Measurements from ENCODE around the gene TMEFF2.
"Not testable (repeated sequence)": the region's sequence is repeated elsewhere in the genome, so short reads cannot be mapped to it uniquely, and the experiment has no call there.

Gene TMEFF2

DNA sequence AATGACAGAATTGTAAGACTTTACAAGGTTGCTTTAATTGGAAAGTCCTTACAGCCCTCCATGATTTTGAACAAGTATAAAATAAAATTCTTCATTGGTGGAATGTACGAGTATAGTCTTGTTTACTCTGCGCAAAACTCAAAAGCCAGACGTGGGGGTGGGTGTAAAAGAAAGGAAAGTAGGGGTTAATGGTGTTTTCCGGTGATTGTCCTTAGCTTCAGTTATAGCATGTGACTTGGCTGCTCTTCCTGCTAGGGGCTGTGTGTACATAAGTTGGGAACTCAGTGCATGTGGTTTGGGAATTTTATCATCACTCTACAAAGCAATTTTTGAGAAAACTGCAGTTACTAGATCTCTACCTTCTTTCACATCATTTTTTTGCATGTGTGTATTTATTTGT is 265.4 kb downstream of the TMEFF2 start:
- no peak for DNase-seq (ENCODE audit: low spot score)

GRCh38 chr2:191927991-191928390 is 266.7 kb downstream of the TMEFF2 start:
- DNase-seq (ENCODE audit: low spot score) = no peak

- no peak for DNase-seq (ENCODE audit: low spot score)
Measured at GRCh38 chr2:191927319-191927867, 267.3 kb downstream of the TMEFF2 start.

GRCh38 chr2:191926671-191927070 is 268.1 kb downstream of the TMEFF2 start:
- DNase-seq (ENCODE audit: low spot score) = no peak

DNA sequence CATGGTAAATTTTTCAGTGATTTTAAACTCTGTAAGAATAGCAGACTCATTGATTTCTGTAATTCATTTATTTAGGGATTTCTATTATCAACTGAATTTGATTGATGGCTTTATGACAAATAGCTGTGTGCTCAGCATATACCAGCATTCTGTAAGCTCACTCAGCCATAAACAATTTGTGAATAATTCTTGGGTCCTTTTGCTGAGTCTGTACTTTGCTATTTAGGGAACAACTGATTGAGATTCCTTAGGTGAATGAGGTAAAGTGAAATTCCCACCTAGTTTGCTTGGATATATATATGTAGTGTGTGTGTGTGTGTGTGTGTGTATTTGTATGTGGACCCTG is 271.1 kb downstream of the TMEFF2 start:
- DNase-seq (ENCODE audit: low spot score) = no peak

DNA sequence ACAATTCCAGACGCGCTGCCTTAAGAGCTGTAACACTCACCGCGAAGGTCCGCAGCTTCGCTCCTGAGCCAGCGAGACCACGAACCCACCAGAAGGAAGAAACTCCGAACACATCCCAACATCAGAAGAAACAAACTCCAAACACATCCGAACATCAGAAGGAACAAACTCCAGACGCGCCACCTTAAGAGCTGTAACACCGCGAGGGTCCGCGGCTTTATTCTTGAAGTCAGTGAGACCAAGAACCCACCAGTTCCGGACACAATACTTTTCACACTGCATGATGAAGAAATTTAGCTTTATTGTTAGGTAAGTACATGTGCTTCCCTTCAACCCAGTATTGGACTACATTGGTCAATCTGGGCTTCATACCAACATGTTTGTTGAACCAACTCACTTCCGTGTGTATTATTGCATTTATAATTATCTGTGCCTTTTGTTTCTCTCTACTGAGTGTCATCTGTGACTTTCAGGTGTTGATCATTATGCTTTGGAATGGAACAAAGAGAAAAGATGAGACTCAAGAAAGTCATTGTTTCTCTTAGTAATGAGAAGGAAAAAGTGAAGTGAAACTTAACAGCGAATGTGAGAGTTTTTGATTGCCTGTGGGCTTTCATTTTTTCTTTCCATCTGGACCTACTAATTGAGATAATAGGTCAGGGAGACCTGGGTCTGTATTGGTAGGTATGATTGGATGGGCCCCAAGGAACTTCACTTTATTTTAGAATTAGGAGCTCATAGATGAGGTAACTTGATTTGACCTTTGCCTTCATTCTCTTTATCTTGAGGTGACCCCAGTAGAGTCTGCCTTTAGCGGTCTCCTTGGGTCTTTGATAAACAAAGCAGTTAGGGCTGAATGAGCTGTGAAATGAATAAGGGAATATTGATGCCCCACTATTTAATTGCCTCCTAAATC is 271.7 kb downstream of the TMEFF2 start:
- DNase-seq (ENCODE audit: low spot score) = no peak

GRCh38 chr2:191921650-191922049 is 273.1 kb downstream of the TMEFF2 start:
- DNase-seq (ENCODE audit: low spot score) = not testable (repeated sequence)

DNA sequence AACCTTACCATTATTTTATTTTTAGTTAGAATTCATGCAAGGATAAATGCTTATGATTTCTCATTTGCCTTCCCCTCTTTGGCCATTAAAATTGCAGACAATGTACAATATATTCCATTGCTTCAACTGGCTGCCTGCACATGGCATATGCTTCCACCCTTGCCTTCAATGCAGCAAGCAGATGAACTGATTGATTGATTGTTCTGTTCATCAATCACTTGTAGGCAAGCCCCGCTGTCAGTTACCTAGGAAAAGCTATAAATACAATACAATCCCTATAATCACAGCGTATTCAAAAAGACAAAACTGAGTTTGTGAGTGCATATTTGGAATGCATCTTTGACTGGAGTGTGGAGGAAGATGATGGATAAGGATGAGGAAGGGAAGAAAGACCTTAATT is 274.2 kb downstream of the TMEFF2 start:
- no peak for DNase-seq (ENCODE audit: low spot score)

DNA sequence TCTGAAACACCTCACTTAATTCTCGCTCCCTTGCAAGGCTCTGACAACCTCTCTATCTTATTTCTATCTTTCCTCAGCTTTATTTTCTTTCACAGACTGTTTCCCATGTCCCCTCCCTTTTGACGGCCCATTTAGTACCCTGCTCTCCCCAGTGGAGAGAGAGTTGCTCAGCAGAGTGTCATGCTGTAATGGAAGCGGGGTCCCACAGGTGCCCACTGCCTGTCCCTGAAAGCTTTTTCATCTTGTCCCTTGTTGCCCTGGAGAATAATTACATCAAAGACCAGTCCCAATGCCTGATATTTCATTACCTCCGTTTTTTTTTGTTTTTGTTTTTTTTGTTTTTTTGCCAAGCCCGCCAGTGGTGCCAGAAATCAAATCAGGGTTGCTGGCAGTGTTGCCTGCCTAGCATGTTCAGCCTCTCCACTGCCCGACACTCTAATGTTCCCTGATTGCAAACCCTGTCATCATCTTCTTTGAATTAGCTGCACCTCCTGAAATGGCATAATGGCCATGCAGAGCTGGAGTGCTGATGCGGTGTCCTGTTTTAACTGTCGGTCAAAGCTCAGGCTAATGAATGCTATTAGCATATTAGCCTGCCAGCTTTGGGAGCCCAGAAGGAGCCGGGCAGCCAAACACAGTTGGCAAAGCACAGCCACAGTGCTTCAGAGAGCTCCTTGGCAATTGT is 276.6 kb downstream of the TMEFF2 start:
- no peak for DNase-seq (ENCODE audit: low spot score)

DNA sequence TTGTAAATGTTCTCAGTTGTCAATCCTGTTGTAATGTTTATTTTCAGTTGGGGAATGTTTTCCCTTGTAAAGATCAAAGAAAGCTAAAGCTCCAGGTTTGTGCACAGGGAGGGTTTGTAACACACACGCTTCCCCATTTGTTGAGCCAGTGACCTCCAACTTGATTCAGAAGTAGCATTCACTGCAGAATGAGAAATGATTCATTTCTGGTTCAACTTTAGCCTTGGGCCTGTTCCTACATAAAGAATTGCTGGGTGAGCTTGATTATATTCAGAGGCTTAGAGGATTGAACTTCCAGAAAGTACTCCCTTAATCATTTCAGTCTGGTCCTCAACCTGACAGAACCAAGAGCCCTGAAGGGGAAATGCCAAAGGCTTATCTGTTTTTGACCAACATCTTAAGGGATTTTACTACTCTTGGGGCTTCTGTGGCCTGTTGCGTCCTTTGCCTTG is 277.3 kb downstream of the TMEFF2 start:
- DNase-seq (ENCODE audit: low spot score) = no peak

GRCh38 chr2:191916826-191917225 is 277.9 kb downstream of the TMEFF2 start:
- DNase-seq (ENCODE audit: low spot score) = no peak

DNA sequence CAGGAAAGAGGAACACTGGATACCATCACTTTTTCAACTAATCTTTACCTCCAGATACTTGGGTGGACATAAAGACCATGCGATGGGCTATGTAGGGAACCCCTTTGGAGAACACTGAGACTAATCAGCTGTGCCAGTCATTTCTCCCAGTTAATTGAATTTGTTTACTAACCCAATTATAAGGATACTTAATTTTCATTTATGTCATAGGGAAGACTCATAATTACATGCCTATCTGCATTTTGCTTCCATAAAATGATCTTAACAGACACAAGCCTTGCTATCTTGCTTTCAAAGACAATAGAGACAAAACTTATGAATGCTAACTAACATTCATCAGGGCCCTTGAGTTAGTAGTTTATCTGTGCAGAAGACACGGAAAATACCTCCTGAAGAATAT is 279.0 kb downstream of the TMEFF2 start:
- no peak for DNase-seq (ENCODE audit: low spot score)

DNA sequence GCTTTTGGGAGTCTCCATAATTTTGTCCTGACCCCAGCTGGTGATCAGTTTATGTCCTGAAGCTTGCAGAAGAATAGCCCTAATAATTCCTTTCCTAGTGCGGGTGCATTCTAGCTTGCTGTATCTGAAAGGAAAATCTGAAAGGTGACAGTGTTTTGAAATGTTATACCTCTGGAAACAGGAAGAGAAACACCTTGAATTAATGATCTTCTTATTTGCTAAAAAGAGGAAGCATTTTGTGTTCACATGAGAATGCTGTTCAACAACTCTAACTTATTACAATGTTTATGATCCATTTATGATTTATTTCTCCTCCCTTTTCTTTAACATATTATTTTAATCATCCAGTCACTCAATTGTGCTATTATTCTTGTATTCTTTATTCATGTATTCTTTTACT is 280.9 kb downstream of the TMEFF2 start:
- no peak for DNase-seq (ENCODE audit: low spot score)

- no peak for DNase-seq (ENCODE audit: low spot score)
Measured at GRCh38 chr2:191912764-191913163, 282.0 kb downstream of the TMEFF2 start.

- no peak for DNase-seq (ENCODE audit: low spot score)
Measured at GRCh38 chr2:191910518-191910917, 284.2 kb downstream of the TMEFF2 start.

- no peak for DNase-seq (ENCODE audit: low spot score)
Measured at GRCh38 chr2:191908874-191909273, 285.9 kb downstream of the TMEFF2 start.

DNA sequence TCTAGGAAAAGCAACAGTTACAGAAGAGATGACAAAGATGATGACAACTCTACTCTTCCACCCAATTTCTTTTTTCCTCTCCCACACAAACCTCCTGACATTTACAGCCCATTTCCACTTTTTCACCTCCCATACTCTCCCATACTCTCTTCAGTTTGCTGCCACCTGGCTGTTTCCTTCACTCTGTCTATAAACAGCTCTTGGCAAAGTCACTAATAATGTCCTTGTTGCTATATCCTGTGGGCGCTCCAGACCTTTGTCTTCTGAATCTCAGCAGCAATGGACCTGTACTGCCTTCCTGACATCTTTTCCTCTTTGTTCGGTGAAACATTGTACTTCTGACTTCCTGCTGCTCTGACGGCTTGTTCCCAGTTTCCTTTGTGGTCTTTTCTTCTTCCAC is 287.2 kb downstream of the TMEFF2 start:
- DNase-seq (ENCODE audit: low spot score) = no peak

DNA sequence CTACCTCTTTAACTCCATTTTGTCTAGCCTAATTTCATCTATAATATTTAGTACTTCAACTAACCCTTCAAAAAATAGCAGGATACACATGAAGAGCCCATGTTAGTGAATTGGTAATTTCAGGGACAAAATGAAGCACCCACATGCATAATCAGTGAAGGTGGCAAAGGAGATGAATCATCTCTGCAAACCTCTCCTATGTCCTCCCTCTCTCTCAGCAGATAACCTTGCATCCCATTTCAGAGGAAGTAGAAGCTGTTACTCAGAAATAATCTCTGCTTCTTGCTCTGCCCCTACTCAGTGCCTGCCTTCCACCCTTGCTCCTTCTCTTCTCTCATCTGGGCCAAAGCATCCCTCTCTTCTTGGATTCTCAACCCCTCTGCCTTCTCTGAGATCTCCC is 287.6 kb downstream of the TMEFF2 start:
- DNase-seq (ENCODE audit: low spot score) = no peak

- DNase-seq (ENCODE audit: low spot score) = no peak
Measured at GRCh38 chr2:191905336-191905735, 289.4 kb downstream of the TMEFF2 start.

- no peak for DNase-seq (ENCODE audit: low spot score)
Measured at GRCh38 chr2:191901031-191901430, 293.7 kb downstream of the TMEFF2 start.

- DNase-seq (ENCODE audit: low spot score) = no peak
Measured at GRCh38 chr2:191899410-191899809, 295.3 kb downstream of the TMEFF2 start.

Measured in HuH-7 (cell line).